DMS53 treated with DMSO at 0.1 percent for 48 hours (cell line): ENCODE results near the gene MBNL1.
"Not testable (repeated sequence)": the region's sequence is repeated elsewhere in the genome, so short reads cannot be mapped to it uniquely, and the experiment has no call there.

Source experiments
- DNase-seq: peaks from one replicate; lab custom pipeline; 2025; ENCODE audit not compliant: unreplicated experiment; lab: John Stamatoyannopoulos, UW

MBNL1 gene

GRCh38 chr3:152438706-152439105 is 170.0 kb downstream of the MBNL1 start:
- DNase-seq: no peak

GRCh38 chr3:152440243-152440642 is 171.5 kb downstream of the MBNL1 start:
- DNase-seq: not testable (repeated sequence)

- no peak for DNase-seq
These were observed 174.7 kb downstream of the MBNL1 start for GRCh38 chr3:152443212-152444023.

GRCh38 chr3:152444029-152444641 is 175.4 kb downstream of the MBNL1 start:
- peak; percentile 46 for DNase-seq

- no peak for DNase-seq
These were observed 176.5 kb downstream of the MBNL1 start for GRCh38 chr3:152445212-152445611.

- no peak for DNase-seq
These were observed 177.8 kb downstream of the MBNL1 start for GRCh38 chr3:152446495-152446894.

GRCh38 chr3:152447511-152447910 is 178.8 kb downstream of the MBNL1 start:
- DNase-seq: no peak

- no peak for DNase-seq
These were observed 179.4 kb downstream of the MBNL1 start for GRCh38 chr3:152448091-152448490.

GRCh38 chr3:152452318-152452717 is 183.6 kb downstream of the MBNL1 start:
- DNase-seq: no peak

- DNase-seq: no peak
These were observed 185.5 kb downstream of the MBNL1 start for GRCh38 chr3:152454076-152454875.

- no peak for DNase-seq
These were observed 187.3 kb downstream of the MBNL1 start for GRCh38 chr3:152455989-152456388.

- DNase-seq: no peak
These were observed 189.0 kb downstream of the MBNL1 start for GRCh38 chr3:152457500-152458375.

- DNase-seq: no peak
These were observed 189.8 kb downstream of the MBNL1 start for GRCh38 chr3:152458376-152459117.

GRCh38 chr3:152459118-152459515 is 190.4 kb downstream of the MBNL1 start:
- DNase-seq: no peak

- no peak for DNase-seq
These were observed 190.8 kb downstream of the MBNL1 start for GRCh38 chr3:152459572-152459971.

- DNase-seq: no peak
These were observed 192.2 kb downstream of the MBNL1 start for GRCh38 chr3:152460936-152461335.

GRCh38 chr3:152461460-152461859 is 192.7 kb downstream of the MBNL1 start:
- no peak for DNase-seq

- DNase-seq: no peak
These were observed 198.1 kb downstream of the MBNL1 start for GRCh38 chr3:152466784-152467183.

- no peak for DNase-seq
These were observed 200.7 kb downstream of the MBNL1 start for GRCh38 chr3:152469248-152470025.
